DND-41 (cell line): ENCODE results near the gene ADCY4.

ENCODE experiments used
- EZH2 ChIP-seq: IDR thresholded peaks from 3 replicates; pipeline ENCODE4 v1.6.1; 2012; ENCODE audit warnings: borderline replicate concordance, low read depth, mild to moderate bottlenecking, moderate library complexity, low read length, inconsistent platforms; ENCODE audit not compliant: severe bottlenecking
- TF ChIP-seq, protein P1 (sequence below): IDR thresholded peaks from 2 replicates; pipeline ENCODE4 v1.5.1; 2012; ENCODE audit warnings: borderline replicate concordance, low read length, moderate library complexity, mild to moderate bottlenecking; ENCODE audit not compliant: poor library complexity, severe bottlenecking; ENCODE audit errors: extremely low read depth

GRCh38 chr14:24376448-24377070 lies 41.7 kb upstream of the ADCY4 start:
- TF ChIP-seq, protein P1, sequence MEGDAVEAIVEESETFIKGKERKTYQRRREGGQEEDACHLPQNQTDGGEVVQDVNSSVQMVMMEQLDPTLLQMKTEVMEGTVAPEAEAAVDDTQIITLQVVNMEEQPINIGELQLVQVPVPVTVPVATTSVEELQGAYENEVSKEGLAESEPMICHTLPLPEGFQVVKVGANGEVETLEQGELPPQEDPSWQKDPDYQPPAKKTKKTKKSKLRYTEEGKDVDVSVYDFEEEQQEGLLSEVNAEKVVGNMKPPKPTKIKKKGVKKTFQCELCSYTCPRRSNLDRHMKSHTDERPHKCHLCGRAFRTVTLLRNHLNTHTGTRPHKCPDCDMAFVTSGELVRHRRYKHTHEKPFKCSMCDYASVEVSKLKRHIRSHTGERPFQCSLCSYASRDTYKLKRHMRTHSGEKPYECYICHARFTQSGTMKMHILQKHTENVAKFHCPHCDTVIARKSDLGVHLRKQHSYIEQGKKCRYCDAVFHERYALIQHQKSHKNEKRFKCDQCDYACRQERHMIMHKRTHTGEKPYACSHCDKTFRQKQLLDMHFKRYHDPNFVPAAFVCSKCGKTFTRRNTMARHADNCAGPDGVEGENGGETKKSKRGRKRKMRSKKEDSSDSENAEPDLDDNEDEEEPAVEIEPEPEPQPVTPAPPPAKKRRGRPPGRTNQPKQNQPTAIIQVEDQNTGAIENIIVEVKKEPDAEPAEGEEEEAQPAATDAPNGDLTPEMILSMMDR = no peak
- no peak for TF ChIP-seq EZH2
